GM12878 (cell line): ENCODE results near the gene LRRK1. TPM values are rescaled to one million over a fixed set of nuclear protein-coding genes. Genes with fewer than 3 reads are reported as not detected.

Experiments
- ATAC-seq: fragments of 200-7000 bp; cut with Tn5 transposase; 3 replicates; pipeline ENCODE4 v1.9.1; 2020; ENCODE audit warnings: mild to moderate bottlenecking, moderate library complexity
- BruUV-seq: library from RNA; stranded (reverse); fragments of 400-500 nt; replicated peaks from 2 replicates; lab custom pipeline; 2021; lab: Mats Ljungman, UMichigan
- CTCF ChIA-PET: fragments of 300-600 bp; sonication (Branson Sonifier 250); formaldehyde crosslinking; extraction: SDS; loops from one replicate; lab custom pipeline; 2021; ENCODE audit warnings: inconsistent platforms; lab: Yijun Ruan, JAX
- POLR2A ChIA-PET: fragments of 350-600 bp; formaldehyde crosslinking; extraction: SDS; loops from one replicate; lab custom pipeline; 2021; ENCODE audit warnings: inconsistent platforms; lab: Charles Lee
- RAD21 ChIA-PET: fragments of 300-600 bp; sonication (Branson Sonifier 250); formaldehyde crosslinking; loops from one replicate; lab custom pipeline; 2023; ENCODE audit warnings: antibody characterized with exemption; ENCODE audit not compliant: unreplicated experiment; lab: Charles Lee
- SMC1A ChIA-PET: fragments of 300-600 bp; sonication (Branson Sonifier 250); formaldehyde crosslinking; loops from one replicate; lab custom pipeline; 2023; ENCODE audit not compliant: unreplicated experiment, uncharacterized antibody; lab: Charles Lee
- DNase-seq: peaks from one replicate; pipeline ENCODE4 v3.0.0-alpha.2; 2011; ENCODE audit warnings: low read depth, low spot score
- FAIRE-seq: peaks from 3 replicates; lab custom pipeline; 2011; peaks lifted over from hg19 to GRCh38; lab: Jason Lieb, UNC
- H2AFZ ChIP-seq: 2 replicates; pipeline ENCODE4 v1.6.0; 2011; ENCODE audit warnings: low read depth, low read length, control low read depth; ENCODE audit not compliant: control insufficient read depth
- H3K27ac ChIP-seq: 2 replicates; pipeline ENCODE4 v1.5.1; 2011; ENCODE audit warnings: control low read depth; ENCODE audit not compliant: control insufficient read depth, insufficient read depth
- H3K27me3 ChIP-seq, 2 experiments: replicated peaks in 1 of 2; 2 replicates each; pipeline versions ENCODE4 v1.6.0 to v1.6.1; 2011; ENCODE audit warnings: low read length in 1 of 2; ENCODE audit not compliant: control insufficient read depth in 2 of 2, insufficient read depth in 2 of 2
- H3K36me3 ChIP-seq, 2 experiments: 2 replicates each; pipeline ENCODE4 v1.5.1; 2011; ENCODE audit warnings: low read length in 1 of 2; ENCODE audit not compliant: control insufficient read depth in 2 of 2, insufficient read depth in 2 of 2
- H3K4me1 ChIP-seq: 2 replicates; pipeline ENCODE4 v1.6.1; 2011; ENCODE audit warnings: mild to moderate bottlenecking, low read length, moderate library complexity, mixed read lengths; ENCODE audit not compliant: control insufficient read depth, insufficient read depth
- H3K4me2 ChIP-seq: 2 replicates; pipeline ENCODE4 v1.6.0; 2011; ENCODE audit warnings: control low read depth; ENCODE audit not compliant: control insufficient read depth, insufficient read depth
- H3K4me3 ChIP-seq: fragments of 200-600 bp; sonication (generic); 2 replicates; pipeline ENCODE4 v1.5.1; 2016
- H3K79me2 ChIP-seq: 2 replicates; pipeline ENCODE4 v1.6.0; 2011; ENCODE audit warnings: low read length; ENCODE audit not compliant: control insufficient read depth, insufficient read depth
- H3K9ac ChIP-seq: 2 replicates; pipeline ENCODE4 v1.8.0; 2011; ENCODE audit warnings: low read length, control low read depth, mixed read lengths; ENCODE audit not compliant: control insufficient read depth, insufficient read depth
- H3K9me3 ChIP-seq: replicated peaks from 3 replicates; pipeline ENCODE4 v1.5.1; 2011; ENCODE audit warnings: mild to moderate bottlenecking, low read length; ENCODE audit not compliant: control insufficient read depth, insufficient read depth
- H4K20me1 ChIP-seq: 2 replicates; pipeline ENCODE4 v1.6.0; 2011; ENCODE audit not compliant: control insufficient read depth, insufficient read depth
- CEBPB ChIP-seq, 2 experiments: fragments of 150-350 bp in 1 of 2; IDR thresholded peaks; 2 replicates each; pipeline ENCODE4 v1.6.1; 2012 to 2014; ENCODE audit warnings: low read depth in 2 of 2, low read length in 2 of 2, borderline replicate concordance in 1 of 2, inconsistent platforms in 1 of 2
- CHD4 ChIP-seq: fragments of 200-600 bp; sonication (generic); IDR thresholded peaks from 2 replicates; pipeline ENCODE4 v1.6.1; 2016; ENCODE audit warnings: mild to moderate bottlenecking
- CREB1 ChIP-seq: IDR thresholded peaks from 2 replicates; pipeline ENCODE4 v1.6.1; 2012; ENCODE audit warnings: low read depth, mild to moderate bottlenecking, inconsistent platforms
- GABPA ChIP-seq: IDR thresholded peaks from 2 replicates; pipeline ENCODE4 v1.6.1; 2014; ENCODE audit warnings: antibody characterized with exemption, low read depth, mild to moderate bottlenecking, inconsistent platforms
- IRF4 ChIP-seq: IDR thresholded peaks from 2 replicates; pipeline ENCODE4 v1.6.1; 2011; ENCODE audit warnings: low read depth, low read length
- JUNB ChIP-seq: IDR thresholded peaks from 2 replicates; pipeline ENCODE4 v1.6.1; 2016; ENCODE audit warnings: antibody characterized with exemption, mild to moderate bottlenecking
- MTA3 ChIP-seq: IDR thresholded peaks from 2 replicates; pipeline ENCODE4 v1.6.1; 2012; ENCODE audit warnings: low read length, inconsistent platforms, borderline replicate concordance
- RBBP5 ChIP-seq: fragments of 200-600 bp; sonication (generic); conservative IDR thresholded peaks from 2 replicates; pipeline ENCODE4 v1.6.1; 2016
- RUNX3 ChIP-seq: IDR thresholded peaks from 2 replicates; pipeline ENCODE4 v1.6.1; 2012; ENCODE audit warnings: low read length, inconsistent platforms
- SMARCA5 ChIP-seq: fragments of 450-650 bp; IDR thresholded peaks from 2 replicates; pipeline ENCODE4 v1.6.1; 2017; ENCODE audit warnings: mild to moderate bottlenecking
- TCF12 ChIP-seq: IDR thresholded peaks from 2 replicates; pipeline ENCODE4 v1.6.1; 2011; ENCODE audit warnings: low read depth, mild to moderate bottlenecking, low read length
- YY1 ChIP-seq: IDR thresholded peaks from 2 replicates; pipeline ENCODE4 v1.6.1; 2011; ENCODE audit warnings: low read depth, mild to moderate bottlenecking, low read length
- WGBS: methylation state at CpG from one replicate; pipeline ENCODE4 v1.1.6; 2016; ENCODE audit warnings: low lambda C conversion rate; ENCODE audit not compliant: insufficient replicate concordance, insufficient coverage; ENCODE audit errors: missing lambda C conversion rate; 5-methylcytosine and 5-hydroxymethylcytosine counted together
- in situ Hi-C: fragments of 300-500 bp; cut with MboI; formaldehyde crosslinking; loops from 9 replicates; pipeline ENCODE4 v1.14.3; 2018; ENCODE audit warnings: mixed read lengths
- intact Hi-C: fragments of 100-400 bp; cut with micrococcal nuclease; formaldehyde crosslinking; loops from one replicate; pipeline ENCODE4 v1.14.2; 2022; ENCODE audit not compliant: unreplicated experiment
- polyA plus RNA-seq, 11 experiments: library from polyadenylated mRNA; depleted of rRNA in 4 of 11; unstranded in 6 of 11; stranded (reverse) in 5 of 11; fragments of >200 nt; fragmentation: Nextera tagmentation in 4 of 11; fragmentation: Illumina TruSeq in 1 of 11; extraction: Ambion mirVana in 4 of 11; extraction: Trizol in 1 of 11; gene quantifications; 1 replicate in 1 of 11; 2 replicates in 10 of 11; pipeline versions ENCODE4 v1.2.1 to v1.2.3, GENCODE V29; 2011 to 2016; ENCODE audit warnings: inconsistent platforms in 2 of 11, missing spikeins in 2 of 11, low read depth in 1 of 11
- total RNA-seq, 4 experiments: library from RNA; depleted of rRNA in 3 of 4; stranded (reverse); fragments of >200 nt in 3 of 4; fragmentation: Illumina TruSeq in 1 of 4; extraction: Trizol in 1 of 4; gene quantifications; 2 replicates each; pipeline versions ENCODE4 v1.2.1 to v1.2.3, GENCODE V29; 2013 to 2021
- TF ChIP-seq, protein P1 (sequence below): fragments of 450-650 bp; conservative IDR thresholded peaks from 2 replicates; pipeline ENCODE4 v1.6.1; 2017; ENCODE audit warnings: mild to moderate bottlenecking, moderate library complexity
- TF ChIP-seq, protein P2 (sequence below): IDR thresholded peaks from 2 replicates; pipeline ENCODE4 v1.6.1; 2011; ENCODE audit warnings: borderline replicate concordance, low read depth, mild to moderate bottlenecking, moderate library complexity, mixed read lengths, low read length; ENCODE audit not compliant: insufficient read depth; ENCODE audit errors: extremely low read length
- TF ChIP-seq, protein P3 (sequence below): IDR thresholded peaks from 2 replicates; pipeline ENCODE4 v1.6.1; 2011; ENCODE audit warnings: borderline replicate concordance, low read depth, mild to moderate bottlenecking, moderate library complexity, low read length; ENCODE audit not compliant: insufficient read depth, poor library complexity, severe bottlenecking
- TF ChIP-seq, protein P4 (sequence below): IDR thresholded peaks from 2 replicates; pipeline ENCODE4 v1.6.1; 2012; ENCODE audit warnings: mild to moderate bottlenecking, low read depth, low read length
- TF ChIP-seq, protein P5 (sequence below): fragments of 150-350 bp; IDR thresholded peaks from 2 replicates; pipeline ENCODE4 v1.6.1; 2014; ENCODE audit warnings: mild to moderate bottlenecking, low read depth, low read length

Gene LRRK1
- total and polyA plus RNA-seq, 10 of the 15 experiments (the other 5 are each of a cell fraction or from before 2014, with no cell fraction given): 2.2 to 58.3 (median 17.9) TPM

DNA sequence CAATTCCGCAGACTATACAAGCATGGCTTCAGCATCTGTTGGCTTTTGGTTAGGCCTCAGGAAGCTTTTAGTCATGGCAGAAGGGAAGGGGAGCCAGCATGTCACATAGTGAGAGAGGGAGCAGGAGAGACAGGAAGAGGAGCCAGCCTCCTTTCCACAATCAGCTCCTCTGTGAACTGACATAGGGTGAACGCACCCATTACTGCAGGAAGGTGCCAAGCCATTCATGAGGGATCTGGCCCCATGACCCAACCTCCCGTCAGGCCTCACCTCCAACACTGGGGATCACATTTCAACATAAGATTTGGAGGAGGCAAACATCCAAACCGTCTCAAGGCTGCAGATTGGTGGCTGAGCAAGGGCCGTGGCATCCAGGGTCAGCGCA, 106.3 kb downstream of the LRRK1 start:
- in situ Hi-C loops (loop anchor here (5.0 kb wide), 1 partner anchor 237 kb away; no protein-coding TSS in a partner anchor), intact Hi-C loops (no loop called here)
- H3K9me3 ChIP-seq: no peaks in the 10 kb centered on the region
- RAD21 ChIA-PET: no interaction called here
- no peaks in the 10 kb centered on the region for H4K20me1 ChIP-seq
- no peaks in the 10 kb centered on the region for H3K79me2 ChIP-seq
- ATAC-seq: no peak
- H3K4me1 ChIP-seq: no peaks in the 10 kb centered on the region
- WGBS: 99% methylated on average over 6 of the region's 6 CpGs
- no peak overlapping the region for H2AFZ ChIP-seq
- no peak for FAIRE-seq
- no TSS peak for BruUV-seq
- no peak overlapping the region for H3K4me3 ChIP-seq
- no peak overlapping the region for H3K27ac ChIP-seq
- no peak overlapping the region for H3K4me2 ChIP-seq
- H3K36me3 ChIP-seq: peaks cover 23 to 30% of the 10 kb centered on the region in 2 experiments
- CTCF ChIA-PET: interaction anchor here (0.9 kb wide), 1 partner anchor 9 kb away, joined by 3 read pairs; no protein-coding TSS in a partner anchor
- H3K27me3 ChIP-seq: no peaks in the 10 kb centered on the region
- no peak for DNase-seq
- H3K9ac ChIP-seq: no peak overlapping the region
- POLR2A ChIA-PET: no interaction called here
- SMC1A ChIA-PET: no interaction called here
- TF ChIP-seq TCF12: no peak
- no peak for TF ChIP-seq MTA3
- no peak for TF ChIP-seq CEBPB (IDR thresholded peaks at IDR 0.05; ENCODE audit: borderline replicate concordance in 1 of 2, low read depth in 2 of 2, low read length in 2 of 2)
- TF ChIP-seq IRF4: no peak
- TF ChIP-seq CREB1: no peak
- no peak for TF ChIP-seq YY1
- TF ChIP-seq, protein P1, sequence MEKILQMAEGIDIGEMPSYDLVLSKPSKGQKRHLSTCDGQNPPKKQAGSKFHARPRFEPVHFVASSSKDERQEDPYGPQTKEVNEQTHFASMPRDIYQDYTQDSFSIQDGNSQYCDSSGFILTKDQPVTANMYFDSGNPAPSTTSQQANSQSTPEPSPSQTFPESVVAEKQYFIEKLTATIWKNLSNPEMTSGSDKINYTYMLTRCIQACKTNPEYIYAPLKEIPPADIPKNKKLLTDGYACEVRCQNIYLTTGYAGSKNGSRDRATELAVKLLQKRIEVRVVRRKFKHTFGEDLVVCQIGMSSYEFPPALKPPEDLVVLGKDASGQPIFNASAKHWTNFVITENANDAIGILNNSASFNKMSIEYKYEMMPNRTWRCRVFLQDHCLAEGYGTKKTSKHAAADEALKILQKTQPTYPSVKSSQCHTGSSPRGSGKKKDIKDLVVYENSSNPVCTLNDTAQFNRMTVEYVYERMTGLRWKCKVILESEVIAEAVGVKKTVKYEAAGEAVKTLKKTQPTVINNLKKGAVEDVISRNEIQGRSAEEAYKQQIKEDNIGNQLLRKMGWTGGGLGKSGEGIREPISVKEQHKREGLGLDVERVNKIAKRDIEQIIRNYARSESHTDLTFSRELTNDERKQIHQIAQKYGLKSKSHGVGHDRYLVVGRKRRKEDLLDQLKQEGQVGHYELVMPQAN: no peak
- TF ChIP-seq, protein P2, sequence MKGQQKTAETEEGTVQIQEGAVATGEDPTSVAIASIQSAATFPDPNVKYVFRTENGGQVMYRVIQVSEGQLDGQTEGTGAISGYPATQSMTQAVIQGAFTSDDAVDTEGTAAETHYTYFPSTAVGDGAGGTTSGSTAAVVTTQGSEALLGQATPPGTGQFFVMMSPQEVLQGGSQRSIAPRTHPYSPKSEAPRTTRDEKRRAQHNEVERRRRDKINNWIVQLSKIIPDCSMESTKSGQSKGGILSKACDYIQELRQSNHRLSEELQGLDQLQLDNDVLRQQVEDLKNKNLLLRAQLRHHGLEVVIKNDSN: no peak
- no peak for TF ChIP-seq CHD4
- no peak for TF ChIP-seq JUNB
- no peak for TF ChIP-seq GABPA
- no peak for TF ChIP-seq SMARCA5
- TF ChIP-seq, protein P3, sequence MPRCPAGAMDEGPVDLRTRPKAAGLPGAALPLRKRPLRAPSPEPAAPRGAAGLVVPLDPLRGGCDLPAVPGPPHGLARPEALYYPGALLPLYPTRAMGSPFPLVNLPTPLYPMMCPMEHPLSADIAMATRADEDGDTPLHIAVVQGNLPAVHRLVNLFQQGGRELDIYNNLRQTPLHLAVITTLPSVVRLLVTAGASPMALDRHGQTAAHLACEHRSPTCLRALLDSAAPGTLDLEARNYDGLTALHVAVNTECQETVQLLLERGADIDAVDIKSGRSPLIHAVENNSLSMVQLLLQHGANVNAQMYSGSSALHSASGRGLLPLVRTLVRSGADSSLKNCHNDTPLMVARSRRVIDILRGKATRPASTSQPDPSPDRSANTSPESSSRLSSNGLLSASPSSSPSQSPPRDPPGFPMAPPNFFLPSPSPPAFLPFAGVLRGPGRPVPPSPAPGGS: no peak
- no peak for TF ChIP-seq RUNX3
- TF ChIP-seq, protein P4, sequence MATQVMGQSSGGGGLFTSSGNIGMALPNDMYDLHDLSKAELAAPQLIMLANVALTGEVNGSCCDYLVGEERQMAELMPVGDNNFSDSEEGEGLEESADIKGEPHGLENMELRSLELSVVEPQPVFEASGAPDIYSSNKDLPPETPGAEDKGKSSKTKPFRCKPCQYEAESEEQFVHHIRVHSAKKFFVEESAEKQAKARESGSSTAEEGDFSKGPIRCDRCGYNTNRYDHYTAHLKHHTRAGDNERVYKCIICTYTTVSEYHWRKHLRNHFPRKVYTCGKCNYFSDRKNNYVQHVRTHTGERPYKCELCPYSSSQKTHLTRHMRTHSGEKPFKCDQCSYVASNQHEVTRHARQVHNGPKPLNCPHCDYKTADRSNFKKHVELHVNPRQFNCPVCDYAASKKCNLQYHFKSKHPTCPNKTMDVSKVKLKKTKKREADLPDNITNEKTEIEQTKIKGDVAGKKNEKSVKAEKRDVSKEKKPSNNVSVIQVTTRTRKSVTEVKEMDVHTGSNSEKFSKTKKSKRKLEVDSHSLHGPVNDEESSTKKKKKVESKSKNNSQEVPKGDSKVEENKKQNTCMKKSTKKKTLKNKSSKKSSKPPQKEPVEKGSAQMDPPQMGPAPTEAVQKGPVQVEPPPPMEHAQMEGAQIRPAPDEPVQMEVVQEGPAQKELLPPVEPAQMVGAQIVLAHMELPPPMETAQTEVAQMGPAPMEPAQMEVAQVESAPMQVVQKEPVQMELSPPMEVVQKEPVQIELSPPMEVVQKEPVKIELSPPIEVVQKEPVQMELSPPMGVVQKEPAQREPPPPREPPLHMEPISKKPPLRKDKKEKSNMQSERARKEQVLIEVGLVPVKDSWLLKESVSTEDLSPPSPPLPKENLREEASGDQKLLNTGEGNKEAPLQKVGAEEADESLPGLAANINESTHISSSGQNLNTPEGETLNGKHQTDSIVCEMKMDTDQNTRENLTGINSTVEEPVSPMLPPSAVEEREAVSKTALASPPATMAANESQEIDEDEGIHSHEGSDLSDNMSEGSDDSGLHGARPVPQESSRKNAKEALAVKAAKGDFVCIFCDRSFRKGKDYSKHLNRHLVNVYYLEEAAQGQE: no peak
- TF ChIP-seq RBBP5: no peak
- TF ChIP-seq, protein P5, sequence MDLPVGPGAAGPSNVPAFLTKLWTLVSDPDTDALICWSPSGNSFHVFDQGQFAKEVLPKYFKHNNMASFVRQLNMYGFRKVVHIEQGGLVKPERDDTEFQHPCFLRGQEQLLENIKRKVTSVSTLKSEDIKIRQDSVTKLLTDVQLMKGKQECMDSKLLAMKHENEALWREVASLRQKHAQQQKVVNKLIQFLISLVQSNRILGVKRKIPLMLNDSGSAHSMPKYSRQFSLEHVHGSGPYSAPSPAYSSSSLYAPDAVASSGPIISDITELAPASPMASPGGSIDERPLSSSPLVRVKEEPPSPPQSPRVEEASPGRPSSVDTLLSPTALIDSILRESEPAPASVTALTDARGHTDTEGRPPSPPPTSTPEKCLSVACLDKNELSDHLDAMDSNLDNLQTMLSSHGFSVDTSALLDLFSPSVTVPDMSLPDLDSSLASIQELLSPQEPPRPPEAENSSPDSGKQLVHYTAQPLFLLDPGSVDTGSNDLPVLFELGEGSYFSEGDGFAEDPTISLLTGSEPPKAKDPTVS: no peak
